Fibroblast of the aortic adventitia (primary cell): ENCODE measurements around the gene ZBTB20. TPM values are rescaled to one million over a fixed set of nuclear protein-coding genes. Genes with fewer than 3 reads are reported as not detected.
"Not testable (repeated sequence)": the region's sequence is repeated elsewhere in the genome, so short reads cannot be mapped to it uniquely, and the experiment has no call there.

Source experiments
- DNase-seq: peaks from one replicate; pipeline ENCODE4 v3.0.0-alpha.2; 2010; ENCODE audit warnings: low read depth
- H3K4me3 ChIP-seq: 2 replicates; pipeline ENCODE4 v1.5.1; 2011; ENCODE audit warnings: low read depth, mild to moderate bottlenecking, control low read depth, low read length, moderate library complexity
- CTCF ChIP-seq: IDR thresholded peaks from 2 replicates; pipeline ENCODE4 v1.5.1; 2011; ENCODE audit warnings: mild to moderate bottlenecking, low read length, control low read depth, inconsistent platforms; ENCODE audit not compliant: insufficient read depth
- total RNA-seq: library from RNA; depleted of rRNA; stranded (reverse); fragments of >200 nt; gene quantifications from 2 replicates; pipeline ENCODE4 v1.2.3, GENCODE V29; 2012; ENCODE audit warnings: low replicate concordance

The ZBTB20 gene
- total RNA-seq, 1 donor, result 47.2 TPM

- TF ChIP-seq CTCF, result no peak
These were observed 26.5 kb downstream of the ZBTB20 start for GRCh38 chr3:115120597-115120996.

GRCh38 chr3:115113367-115113766 lies 33.7 kb downstream of the ZBTB20 start:
- DNase-seq, result peak; percentile 76
- TF ChIP-seq CTCF, result no peak
- H3K4me3 ChIP-seq, result no peak overlapping the region

More at GRCh38 chr3:115120597-115120996, 26.5 kb downstream of the ZBTB20 start:
- DNase-seq, result no peak
- H3K4me3 ChIP-seq, result no peak overlapping the region

- DNase-seq, result no peak
- TF ChIP-seq CTCF, result no peak
- H3K4me3 ChIP-seq, result no peak overlapping the region
These were observed 35.5 kb downstream of the ZBTB20 start for GRCh38 chr3:115111632-115112031.

- no peak overlapping the region for H3K4me3 ChIP-seq
- no peak for DNase-seq
- no peak for TF ChIP-seq CTCF
These were observed 36.3 kb downstream of the ZBTB20 start for GRCh38 chr3:115110830-115111229.

GRCh38 chr3:115110066-115110465 lies 37.0 kb downstream of the ZBTB20 start:
- not testable (repeated sequence) for H3K4me3 ChIP-seq, DNase-seq

GRCh38 chr3:115108614-115109013 lies 38.5 kb downstream of the ZBTB20 start:
- no peak overlapping the region for H3K4me3 ChIP-seq
- DNase-seq, result no peak
- TF ChIP-seq CTCF, result no peak

GRCh38 chr3:115102046-115102445 lies 45.0 kb downstream of the ZBTB20 start:
- no peak for DNase-seq
- H3K4me3 ChIP-seq, result no peak overlapping the region
- no peak for TF ChIP-seq CTCF
